HG03575 (cell line): ENCODE measurements around the gene VAMP2.

ENCODE experiments used
- ATAC-seq: cut with Tn5 transposase; IDR thresholded peaks from one replicate; pipeline ENCODE4 v1.9.1; 2021; ENCODE audit not compliant: unreplicated experiment, insufficient number of reproducible peaks, low FRiP score; ENCODE audit errors: extremely low read depth

Gene VAMP2

DNA sequence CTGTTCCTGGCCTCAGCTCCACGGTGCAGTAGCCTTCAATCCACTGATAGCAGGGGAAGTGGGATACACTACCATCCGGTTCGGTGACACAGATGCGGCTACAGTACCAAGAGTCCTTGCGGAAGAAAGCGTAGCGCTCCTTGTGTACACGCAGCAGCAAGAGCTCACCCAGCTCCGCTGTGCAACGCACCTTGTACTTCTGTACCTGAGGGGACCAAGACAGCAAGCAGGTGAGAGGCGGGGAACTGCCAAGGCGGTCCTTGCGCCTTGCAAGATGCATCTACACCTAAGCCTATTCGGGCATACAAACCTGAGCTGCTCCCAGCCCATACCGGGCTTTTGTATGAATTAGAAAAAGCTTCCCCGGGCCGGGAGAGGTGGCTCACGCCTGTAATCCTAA is 46.0 kb downstream of the VAMP2 start:
- ATAC-seq: no peak

DNA sequence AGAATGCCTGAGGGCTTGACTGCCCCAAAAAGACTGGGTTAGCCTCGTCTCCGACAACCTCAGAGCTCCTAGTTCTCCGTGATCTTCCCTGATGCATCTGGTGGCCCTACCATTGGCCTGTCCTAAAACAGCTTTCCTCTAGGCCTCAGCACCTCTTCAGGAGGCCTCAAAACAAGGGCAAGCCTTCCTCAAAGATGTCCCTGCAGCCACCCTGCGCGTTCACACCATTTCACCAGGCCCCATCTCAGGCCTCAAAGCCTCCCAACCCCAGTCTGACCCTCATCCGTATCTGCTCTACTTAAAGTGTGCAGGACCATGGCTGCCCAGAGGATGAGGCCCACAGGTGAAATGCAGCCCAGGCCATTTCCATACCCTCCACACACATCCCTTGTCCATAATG is 51.8 kb downstream of the VAMP2 start:
- ATAC-seq: no peak

DNA sequence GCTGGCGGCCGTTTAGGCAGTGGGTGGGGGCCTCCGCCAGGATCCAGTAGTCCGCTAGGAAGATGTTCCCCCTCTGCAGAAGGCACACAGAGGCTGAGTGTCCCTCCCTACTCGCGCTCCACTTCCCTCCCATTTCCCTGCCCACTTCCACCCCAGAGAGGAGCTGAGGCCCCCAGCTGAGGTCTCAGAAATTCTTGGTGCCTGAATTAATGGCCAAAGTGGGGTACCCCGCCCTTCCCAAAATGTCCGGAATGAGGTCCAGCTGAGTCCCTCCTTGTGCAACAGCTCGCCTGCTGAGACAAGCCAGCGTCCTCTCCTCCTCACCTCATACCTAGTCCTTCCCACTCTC is 52.3 kb downstream of the VAMP2 start:
- no peak for ATAC-seq

DNA sequence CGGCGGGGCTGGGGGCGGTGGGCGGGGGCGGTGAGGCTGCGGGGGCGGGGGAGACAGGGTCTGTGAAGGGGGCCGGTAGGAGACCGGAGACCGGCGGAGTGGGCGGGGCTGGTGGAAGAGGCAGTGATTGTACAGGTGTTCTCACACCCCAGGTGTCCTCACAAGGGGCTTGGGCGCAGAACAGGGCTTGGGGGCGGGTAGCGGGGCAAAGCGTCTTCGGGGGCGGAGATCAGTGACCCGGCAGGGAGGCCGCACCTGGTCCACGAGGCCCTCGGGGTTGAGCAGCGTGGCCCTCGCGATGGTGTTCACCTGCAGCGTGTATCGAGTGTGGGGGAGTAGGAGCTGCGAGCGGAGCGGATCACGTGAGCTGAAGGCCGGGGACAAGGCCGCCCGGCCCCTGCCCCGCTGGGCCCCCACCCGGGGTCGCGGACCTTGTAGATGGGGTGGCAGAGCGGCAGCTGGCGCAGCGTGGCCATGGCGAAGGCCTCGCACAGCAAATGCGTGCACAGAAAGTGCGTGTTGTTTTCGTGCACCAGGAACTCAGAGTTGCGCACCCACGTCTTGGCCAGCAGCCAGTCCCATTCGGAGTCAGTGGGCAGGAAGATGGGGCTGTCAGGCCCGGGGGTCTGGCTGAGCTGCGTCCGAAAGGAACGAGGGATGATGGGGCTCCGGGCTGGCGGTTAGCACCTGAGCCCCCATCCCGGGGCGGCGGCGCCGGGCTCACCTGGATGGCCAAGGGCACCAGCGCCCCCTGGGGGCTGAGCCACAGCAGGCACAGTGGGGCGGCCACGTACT is 52.9 kb downstream of the VAMP2 start:
- no peak for ATAC-seq
